Liver (tissue), 3 donors: Measurements from ENCODE around the gene PC.

Experiments used
- CTCF ChIP-seq: fragments of 150-350 bp; IDR thresholded peaks from 2 replicates; pipeline ENCODE4 v1.5.1; 2017; ENCODE audit warnings: improper control_type of control experiment, low read depth, low read length; ENCODE audit not compliant: missing input control
- MAX ChIP-seq: IDR thresholded peaks from 2 replicates; pipeline ENCODE4 v1.6.1; 2016; ENCODE audit warnings: antibody characterized with exemption
- RXRA ChIP-seq, 2 donors: IDR thresholded peaks; 2 replicates each; pipeline ENCODE4 v1.6.1; 2017 to 2018; ENCODE audit warnings: antibody characterized with exemption in 2 of 2, mild to moderate bottlenecking in 1 of 2
- donor health status: healthy.
- donor health status: healthy.

- TF ChIP-seq CTCF (no peak), RXRA (IDR thresholded peaks at IDR 0.05) (no peak), MAX (no peak)
These were observed 157.3 kb downstream of the PC start for GRCh38 chr11:66800720-66801428.
